H1 (cell line): ENCODE measurements around the gene C16orf89.
"Not testable (repeated sequence)": the region's sequence is repeated elsewhere in the genome, so short reads cannot be mapped to it uniquely, and the experiment has no call there.

ENCODE experiments used
- ATF2 ChIP-seq: IDR thresholded peaks from 2 replicates; pipeline ENCODE4 v1.6.1; 2012; ENCODE audit warnings: low read length, inconsistent platforms
- CTCF ChIP-seq, 3 experiments: IDR thresholded peaks; 1 replicate in 2 of 3; 2 replicates in 1 of 3; pipeline versions ENCODE4 v1.5.1 to v1.6.1; 2011; ENCODE audit warnings: low read length in 3 of 3, mild to moderate bottlenecking in 3 of 3, inconsistent platforms in 2 of 3, low read depth in 1 of 3, moderate library complexity in 1 of 3; ENCODE audit not compliant: insufficient read depth in 1 of 3; ENCODE audit errors: control extremely low read depth in 1 of 3
- EZH2 ChIP-seq: fragments of 200-600 bp; sonication (generic); IDR thresholded peaks from 2 replicates; pipeline ENCODE4 v1.7.1; 2012; ENCODE audit warnings: low read depth, mild to moderate bottlenecking, moderate library complexity, low read length, inconsistent platforms; ENCODE audit not compliant: severe bottlenecking
- HDAC6 ChIP-seq: IDR thresholded peaks from one replicate; pipeline ENCODE4 v1.7.1; 2012; ENCODE audit warnings: low read depth, mild to moderate bottlenecking, inconsistent platforms, low read length, moderate library complexity
- KDM1A ChIP-seq: fragments of 200-600, 300-600 bp; sonication (generic); IDR thresholded peaks from 2 replicates; pipeline ENCODE4 v1.7.1; 2016; ENCODE audit warnings: mild to moderate bottlenecking, low read length, borderline replicate concordance
- MAFK ChIP-seq: IDR thresholded peaks from 2 replicates; pipeline ENCODE4 v1.6.1; 2012; ENCODE audit warnings: low read depth, mild to moderate bottlenecking, improper control_type of control experiment, low read length
- POLR2A ChIP-seq, 2 experiments: IDR thresholded peaks; 1 replicate in 1 of 2; 2 replicates in 1 of 2; pipeline ENCODE4 v1.6.1; 2011; ENCODE audit warnings: low read depth in 2 of 2, low read length in 2 of 2, mild to moderate bottlenecking in 2 of 2; ENCODE audit errors: control extremely low read depth in 1 of 2
- SIN3A ChIP-seq, 2 experiments: IDR thresholded peaks in 1 of 2; conservative IDR thresholded peaks in 1 of 2; 2 replicates each; pipeline ENCODE4 v1.6.1; 2011 to 2012; ENCODE audit warnings: low read length in 2 of 2, improper control_type of control experiment in 1 of 2, low read depth in 1 of 2, mild to moderate bottlenecking in 1 of 2
- SP2 ChIP-seq: IDR thresholded peaks from 2 replicates; pipeline ENCODE4 v1.6.1; 2012; ENCODE audit warnings: mild to moderate bottlenecking, low read length, inconsistent platforms
- ZNF274 ChIP-seq: IDR thresholded peaks from 2 replicates; pipeline ENCODE4 v1.7.0; 2012; ENCODE audit warnings: low read length, borderline replicate concordance; ENCODE audit errors: extremely low read depth

GRCh38 chr16:5097061-5097469 lies 31.3 kb upstream of the C16orf89 start:
- not testable (repeated sequence) for TF ChIP-seq HDAC6; MAFK; KDM1A; ZNF274; SP2; ATF2; CTCF (IDR thresholded peaks at IDR 0.05; ENCODE audit: control extremely low read depth in 1 of 3, insufficient read depth in 1 of 3, low read depth in 1 of 3, low read length in 3 of 3); EZH2
- TF ChIP-seq SIN3A (conservative IDR thresholded peaks at IDR 0.05 in 1 of 2, IDR thresholded peaks at IDR 0.05 in 1 of 2; ENCODE audit: low read depth in 1 of 2, low read length in 2 of 2) = 0 out of 4 replicates have a peak, but pooled peaks have one; percentile 7 to 28
- TF ChIP-seq POLR2A (IDR thresholded peaks at IDR 0.05; ENCODE audit: control extremely low read depth in 1 of 2, low read depth in 2 of 2, low read length in 2 of 2) = peak in 1 of 2 experiments; percentile 24; a peak in 1 of 3 replicates
